BLaER1 (cell line): Measurements from ENCODE around the gene CORO2B.
A peak's percentile ranks its signal among the peaks of the same experiment; 100 is the strongest.

Experiments
- H3K27ac ChIP-seq: shearing (Covaris generic); formaldehyde crosslinking; 2 replicates; pipeline ENCODE4 v1.8.1; 2022
- H3K27me3 ChIP-seq: shearing (Covaris generic); formaldehyde crosslinking; 2 replicates; pipeline ENCODE4 v1.8.1; 2022
- H3K36me3 ChIP-seq: shearing (Covaris generic); formaldehyde crosslinking; 2 replicates; pipeline ENCODE4 v1.8.1; 2022
- H3K4me1 ChIP-seq: shearing (Covaris generic); formaldehyde crosslinking; 2 replicates; pipeline ENCODE4 v1.8.1; 2022
- H3K4me2 ChIP-seq: shearing (Covaris generic); formaldehyde crosslinking; 2 replicates; pipeline ENCODE4 v1.8.1; 2022
- H3K4me3 ChIP-seq: shearing (Covaris generic); formaldehyde crosslinking; 2 replicates; pipeline ENCODE4 v1.8.1; 2022
- H3K9ac ChIP-seq: shearing (Covaris generic); formaldehyde crosslinking; 2 replicates; pipeline ENCODE4 v1.8.1; 2022
- H3K9me3 ChIP-seq: shearing (Covaris generic); formaldehyde crosslinking; 2 replicates; pipeline ENCODE4 v1.8.1; 2022
- H4K20me1 ChIP-seq: shearing (Covaris generic); formaldehyde crosslinking; 2 replicates; pipeline ENCODE4 v1.8.1; 2022
- Cebpa-rat ChIP-seq: shearing (Covaris generic); IDR thresholded peaks from 2 replicates; pipeline ENCODE4 v1.8.1; 2022

The CORO2B gene

DNA sequence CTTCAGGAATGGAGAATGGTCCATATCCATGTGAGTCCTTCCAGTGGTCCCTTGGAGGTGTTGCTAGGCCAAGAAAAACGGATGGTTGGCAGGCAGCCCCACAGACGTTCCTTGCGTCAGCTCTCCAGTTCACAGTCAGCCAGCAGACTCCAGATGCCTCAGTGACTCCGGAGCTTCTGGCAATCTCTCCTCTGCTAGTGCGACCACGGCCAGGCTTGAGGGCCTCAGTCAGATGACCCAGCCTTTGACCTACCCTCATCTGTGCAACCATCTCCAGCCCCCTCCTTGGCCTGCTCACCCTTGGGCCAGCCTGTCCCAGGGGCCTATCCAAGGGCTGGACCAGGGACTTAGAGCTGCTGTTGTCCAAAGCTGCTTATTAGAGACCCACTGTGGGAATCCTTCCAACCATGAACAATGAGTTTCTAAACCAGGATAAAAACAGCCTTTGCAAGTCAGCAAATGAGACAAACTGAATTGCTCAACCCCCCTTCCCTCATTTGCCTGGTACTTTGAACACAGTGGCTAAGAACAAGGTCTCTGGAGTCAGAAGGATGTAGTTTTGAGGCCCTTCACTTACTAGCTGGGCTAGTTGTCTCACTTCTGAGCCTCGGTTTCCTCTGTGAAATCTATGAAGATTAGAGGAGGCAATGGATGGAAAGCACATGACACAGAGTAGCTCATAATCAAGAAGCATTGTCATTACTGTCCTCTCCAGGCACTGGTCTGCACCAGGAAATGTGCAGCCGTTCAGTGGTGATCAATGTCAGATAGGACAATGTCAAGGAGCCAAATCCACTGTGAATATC lies 197.1 kb downstream of the CORO2B start:
- no peak overlapping the region for H3K4me2 ChIP-seq
- peaks cover 11% of the 10 kb centered on the region for H3K4me1 ChIP-seq
- no peak overlapping the region for H3K9ac ChIP-seq
- no peaks in the 10 kb centered on the region for H3K27me3 ChIP-seq
- no peak overlapping the region for H3K4me3 ChIP-seq
- H3K9me3 ChIP-seq = 0 out of 2 replicates have a peak, but pooled peaks cover 3% of the 10 kb centered on the region
- 0 out of 2 replicates have a peak overlapping the region, but pooled peaks have one; percentile 7 for H3K27ac ChIP-seq
- peaks cover 45% of the 10 kb centered on the region for H3K36me3 ChIP-seq
- no peak for TF ChIP-seq Cebpa-rat
- H4K20me1 ChIP-seq = peaks cover 9% of the 10 kb centered on the region; the same call in 1 of the 2 replicates

GRCh38 chr15:68776477-68777270 lies 197.9 kb downstream of the CORO2B start:
- Histone ChIP-seq H4K20me1 (peaks cover 14% of the 10 kb centered on the region), H3K4me2 (no peak overlapping the region), H3K36me3 (peaks cover 51% of the 10 kb centered on the region), H3K27me3 (no peaks in the 10 kb centered on the region), H3K9ac (no peak overlapping the region), H3K4me1 (peaks cover 13% of the 10 kb centered on the region), H3K27ac (no peak overlapping the region), H3K4me3 (no peak overlapping the region), H3K9me3 (0 out of 2 replicates have a peak, but pooled peaks cover 3% of the 10 kb centered on the region)
- TF ChIP-seq Cebpa-rat = no peak
